ENCODE results near the gene PLIN5.

DNA sequence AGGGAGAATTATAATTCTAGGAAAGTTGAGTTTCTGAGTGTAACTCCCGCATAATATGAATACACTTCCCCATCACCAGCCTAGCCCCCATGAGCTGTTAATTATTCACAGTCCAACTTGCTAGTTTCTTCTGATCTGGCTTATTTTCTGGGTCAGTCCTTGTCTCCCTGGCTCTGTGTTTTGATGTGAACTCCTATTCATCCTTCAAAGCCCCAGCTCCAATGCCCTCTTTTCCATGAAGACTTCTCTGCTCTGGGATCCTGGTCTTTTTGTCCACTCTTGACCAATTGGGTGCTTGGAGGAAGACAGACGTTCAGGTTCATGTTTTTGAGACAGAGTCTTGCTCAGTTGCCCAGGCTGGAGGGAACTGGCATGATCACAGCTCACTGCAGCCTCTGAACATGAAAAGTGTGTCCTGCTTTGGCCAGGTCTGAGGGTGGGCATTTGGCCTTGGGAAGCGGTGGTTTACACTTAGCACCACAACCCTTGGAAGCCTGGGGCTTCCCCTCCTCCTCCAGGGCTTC is 4.2 kb upstream of the PLIN5 start:
- TF ChIP-seq SUZ12 (IDR thresholded peaks at IDR 0.05; ENCODE audit: unreplicated experiment) (no peak), POLR2AphosphoS5 (IDR thresholded peaks at IDR 0.05; ENCODE audit: low read length) (no peak), TAF1 (IDR thresholded peaks at IDR 0.05; ENCODE audit: borderline replicate concordance, low read depth, low read length) (no peak), SP1 (IDR thresholded peaks at IDR 0.05; ENCODE audit: low read depth, low read length) (no peak), NFYB (IDR thresholded peaks at IDR 0.05; ENCODE audit: insufficient read depth, low read depth, low read length) (no peak), POLR2A (IDR thresholded peaks at IDR 0.05; ENCODE audit: low read depth, low read length) (no peak), USF2 (IDR thresholded peaks at IDR 0.05; ENCODE audit: borderline replicate concordance, low read depth, low read length) (no peak), EED (IDR thresholded peaks at IDR 0.05; ENCODE audit: low read depth) (no peak), TBL1XR1 (IDR thresholded peaks at IDR 0.05; ENCODE audit: low read depth, low read length) (no peak), EGR1 (IDR thresholded peaks at IDR 0.05; ENCODE audit: borderline replicate concordance in 1 of 2, low read depth in 2 of 2, low read length in 2 of 2) (no peak), EZH2 (IDR thresholded peaks at IDR 0.05; ENCODE audit: borderline replicate concordance, control insufficient read depth, low read depth, low read length) (no peak)
- TF ChIP-seq, protein P1, sequence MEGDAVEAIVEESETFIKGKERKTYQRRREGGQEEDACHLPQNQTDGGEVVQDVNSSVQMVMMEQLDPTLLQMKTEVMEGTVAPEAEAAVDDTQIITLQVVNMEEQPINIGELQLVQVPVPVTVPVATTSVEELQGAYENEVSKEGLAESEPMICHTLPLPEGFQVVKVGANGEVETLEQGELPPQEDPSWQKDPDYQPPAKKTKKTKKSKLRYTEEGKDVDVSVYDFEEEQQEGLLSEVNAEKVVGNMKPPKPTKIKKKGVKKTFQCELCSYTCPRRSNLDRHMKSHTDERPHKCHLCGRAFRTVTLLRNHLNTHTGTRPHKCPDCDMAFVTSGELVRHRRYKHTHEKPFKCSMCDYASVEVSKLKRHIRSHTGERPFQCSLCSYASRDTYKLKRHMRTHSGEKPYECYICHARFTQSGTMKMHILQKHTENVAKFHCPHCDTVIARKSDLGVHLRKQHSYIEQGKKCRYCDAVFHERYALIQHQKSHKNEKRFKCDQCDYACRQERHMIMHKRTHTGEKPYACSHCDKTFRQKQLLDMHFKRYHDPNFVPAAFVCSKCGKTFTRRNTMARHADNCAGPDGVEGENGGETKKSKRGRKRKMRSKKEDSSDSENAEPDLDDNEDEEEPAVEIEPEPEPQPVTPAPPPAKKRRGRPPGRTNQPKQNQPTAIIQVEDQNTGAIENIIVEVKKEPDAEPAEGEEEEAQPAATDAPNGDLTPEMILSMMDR (IDR thresholded peaks at IDR 0.05 in 2 of 3, conservative IDR thresholded peaks at IDR 0.05 in 1 of 3; ENCODE audit: control insufficient read depth in 2 of 3, extremely low read depth in 1 of 3, insufficient read depth in 1 of 3, low read depth in 3 of 3, low read length in 3 of 3), result no peak
